KMS-11 (cell line): ENCODE measurements around the gene NRXN3.

Experiments used
- H2AFZ ChIP-seq: fragments of 200-600 bp; sonication (generic); 2 replicates; pipeline ENCODE4 v1.6.1; 2016; ENCODE audit warnings: antibody characterized with exemption, mixed run types, low read depth
- H3K27ac ChIP-seq: fragments of 200-600 bp; sonication (generic); 2 replicates; pipeline ENCODE4 v1.6.1; 2016; ENCODE audit warnings: mild to moderate bottlenecking, mixed run types
- H3K27me3 ChIP-seq: fragments of 200-600 bp; sonication (generic); 2 replicates; pipeline ENCODE4 v1.6.1; 2017; ENCODE audit warnings: mild to moderate bottlenecking, low read depth, mixed run types, moderate library complexity; ENCODE audit not compliant: insufficient read depth
- H3K36me3 ChIP-seq: fragments of 200-600 bp; sonication (generic); 2 replicates; pipeline ENCODE4 v1.6.1; 2017; ENCODE audit warnings: mild to moderate bottlenecking, mixed run types; ENCODE audit not compliant: insufficient read depth
- H3K4me1 ChIP-seq: fragments of 200-600 bp; sonication (generic); 2 replicates; pipeline ENCODE4 v1.6.1; 2016; ENCODE audit warnings: mild to moderate bottlenecking, low read depth, mixed run types; ENCODE audit not compliant: poor library complexity, severe bottlenecking
- H3K4me2 ChIP-seq: fragments of 200-600 bp; sonication (generic); 2 replicates; pipeline ENCODE4 v1.7.0; 2016; ENCODE audit warnings: mild to moderate bottlenecking, mixed run types
- H3K4me3 ChIP-seq: fragments of 200-600 bp; sonication (generic); IDR thresholded peaks from 2 replicates; pipeline ENCODE4 v1.6.1; 2017; ENCODE audit warnings: low read depth, low read length, mixed read lengths; ENCODE audit not compliant: insufficient read depth
- H3K79me2 ChIP-seq: fragments of 200-600 bp; sonication (generic); 2 replicates; pipeline ENCODE4 v1.6.1; 2016; ENCODE audit warnings: low read depth, mixed run types; ENCODE audit not compliant: insufficient read depth
- H3K9ac ChIP-seq: fragments of 200-600 bp; sonication (generic); 2 replicates; pipeline ENCODE4 v1.6.1; 2016; ENCODE audit warnings: mild to moderate bottlenecking, mixed run types
- H4K20me1 ChIP-seq: fragments of 200-600 bp; sonication (generic); 2 replicates; pipeline ENCODE4 v1.6.1; 2016; ENCODE audit warnings: mild to moderate bottlenecking, mixed run types; ENCODE audit not compliant: insufficient read depth
- CTCF ChIP-seq: fragments of 200-600 bp; sonication (generic); conservative IDR thresholded peaks from 2 replicates; pipeline ENCODE4 v1.6.1; 2017; ENCODE audit warnings: low read depth, mild to moderate bottlenecking, antibody characterized with exemption, low read length, moderate library complexity, mixed read lengths

The NRXN3 gene

GRCh38 chr14:79056879-79057278 lies 886.7 kb downstream of the NRXN3 start:
- H3K4me3 ChIP-seq, result no peak overlapping the region
- H3K4me1 ChIP-seq, result no peaks in the 10 kb centered on the region
- H3K9ac ChIP-seq, result no peak overlapping the region
- H2AFZ ChIP-seq, result no peak overlapping the region
- H3K4me2 ChIP-seq, result no peak overlapping the region
- no peaks in the 10 kb centered on the region for H4K20me1 ChIP-seq
- no peaks in the 10 kb centered on the region for H3K27me3 ChIP-seq
- H3K27ac ChIP-seq, result no peak overlapping the region
- H3K79me2 ChIP-seq, result no peaks in the 10 kb centered on the region
- H3K36me3 ChIP-seq, result no peaks in the 10 kb centered on the region
- TF ChIP-seq CTCF, result no peak

- Histone ChIP-seq H3K4me1 (no peaks in the 10 kb centered on the region), H4K20me1 (no peaks in the 10 kb centered on the region), H3K9ac (no peak overlapping the region), H3K27me3 (no peaks in the 10 kb centered on the region), H3K79me2 (no peaks in the 10 kb centered on the region), H3K36me3 (no peaks in the 10 kb centered on the region), H3K27ac (no peak overlapping the region), H3K4me2 (no peak overlapping the region), H2AFZ (no peak overlapping the region), H3K4me3 (no peak overlapping the region)
- TF ChIP-seq CTCF, result no peak
These were observed 887.2 kb downstream of the NRXN3 start for GRCh38 chr14:79057333-79057732.

- Histone ChIP-seq H3K4me2 (no peak overlapping the region), H2AFZ (no peak overlapping the region)
These were observed 892.1 kb downstream of the NRXN3 start for GRCh38 chr14:79062226-79062625.

GRCh38 chr14:79064214-79064613 lies 894.0 kb downstream of the NRXN3 start:
- Histone ChIP-seq H4K20me1 (no peaks in the 10 kb centered on the region), H3K36me3 (no peaks in the 10 kb centered on the region), H3K4me1 (no peaks in the 10 kb centered on the region), H3K9ac (no peak overlapping the region), H3K79me2 (no peaks in the 10 kb centered on the region), H3K4me2 (no peak overlapping the region), H3K27me3 (no peaks in the 10 kb centered on the region), H3K27ac (no peak overlapping the region), H2AFZ (no peak overlapping the region), H3K4me3 (no peak overlapping the region)
- no peak for TF ChIP-seq CTCF

More at GRCh38 chr14:79062226-79062625, 892.1 kb downstream of the NRXN3 start:
- TF ChIP-seq CTCF, result no peak
- no peaks in the 10 kb centered on the region for H4K20me1 ChIP-seq
- no peaks in the 10 kb centered on the region for H3K4me1 ChIP-seq
- H3K27ac ChIP-seq, result no peak overlapping the region
- H3K4me3 ChIP-seq, result no peak overlapping the region
- no peaks in the 10 kb centered on the region for H3K79me2 ChIP-seq
- H3K36me3 ChIP-seq, result no peaks in the 10 kb centered on the region
- H3K27me3 ChIP-seq, result no peaks in the 10 kb centered on the region
- no peak overlapping the region for H3K9ac ChIP-seq
